K562 (cell line): ENCODE results near the gene RASGEF1C. TPM values are rescaled to one million over a fixed set of nuclear protein-coding genes. Genes with fewer than 3 reads are reported as not detected.

Experiments used
- ATAC-seq: fragments of 200-7000 bp; cut with Tn5 transposase; 3 replicates; pipeline ENCODE4 v1.9.1; 2020; ENCODE audit warnings: moderate library complexity
- BruUV-seq: library from RNA; stranded (reverse); fragments of 400-500 nt; replicated peaks from 2 replicates; lab custom pipeline; 2021; lab: Mats Ljungman, UMichigan
- CTCF ChIA-PET: fragments of 300-600 bp; formaldehyde crosslinking; extraction: SDS; loops from one replicate; lab custom pipeline; 2021; ENCODE audit warnings: low intra/inter-chr PET ratio; lab: Yijun Ruan, JAX
- POLR2A ChIA-PET: fragments of 300-600, 350-650 bp; sonication (Branson Sonifier 250); formaldehyde crosslinking; extraction: SDS; loops from one replicate; lab custom pipeline; 2021; ENCODE audit warnings: antibody characterized with exemption, inconsistent platforms; lab: Yijun Ruan, JAX
- DNase-seq, 4 experiments: peaks; one replicate each; pipeline versions ENCODE4 v3.0.0 to v3.0.0-alpha.2; 2011 to 2018; ENCODE audit warnings: low spot score in 3 of 4, mixed read lengths in 3 of 4; ENCODE audit errors: extremely low read depth in 1 of 4
- FAIRE-seq: peaks from 2 replicates; lab custom pipeline; 2011; peaks lifted over from hg19 to GRCh38; lab: Jason Lieb, UNC
- H2AFZ ChIP-seq: 2 replicates; pipeline ENCODE4 v1.6.0; 2011; ENCODE audit warnings: low read depth, low read length, control low read depth, inconsistent platforms
- H3K27ac ChIP-seq: fragments of 200-600 bp; 3 replicates; pipeline ENCODE4 v1.8.0; 2011; ENCODE audit warnings: low read depth, mild to moderate bottlenecking, control low read depth, inconsistent platforms, low read length, moderate library complexity, mixed read lengths; ENCODE audit errors: extremely low read depth
- H3K27me3 ChIP-seq, 2 experiments: fragments of 300-600 bp in 1 of 2; 2 replicates in 1 of 2; 3 replicates in 1 of 2; pipeline versions ENCODE4 v1.6.0 to v1.8.0; 2011; ENCODE audit warnings: inconsistent platforms in 2 of 2, low read length in 2 of 2, mild to moderate bottlenecking in 1 of 2, mixed read lengths in 1 of 2, moderate library complexity in 1 of 2; ENCODE audit not compliant: control insufficient read depth in 2 of 2, insufficient read depth in 2 of 2
- H3K36me3 ChIP-seq: fragments of 300-600 bp; 3 replicates; pipeline ENCODE4 v1.8.0; 2011; ENCODE audit warnings: mild to moderate bottlenecking, low read length, inconsistent platforms; ENCODE audit not compliant: control insufficient read depth, insufficient read depth
- H3K4me1 ChIP-seq, 2 experiments: fragments of 200-600 bp in 1 of 2; replicated peaks in 1 of 2; 2 replicates in 1 of 2; 3 replicates in 1 of 2; pipeline versions ENCODE4 v1.5.1 to v1.8.0; 2011; ENCODE audit warnings: inconsistent platforms in 2 of 2, low read length in 2 of 2, mild to moderate bottlenecking in 1 of 2, mixed read lengths in 1 of 2, moderate library complexity in 1 of 2; ENCODE audit not compliant: control insufficient read depth in 2 of 2, insufficient read depth in 2 of 2
- H3K4me2 ChIP-seq: 2 replicates; pipeline ENCODE4 v1.6.1; 2011; ENCODE audit warnings: low read length, control low read depth, inconsistent platforms, mixed read lengths; ENCODE audit not compliant: insufficient read depth
- H3K4me3 ChIP-seq: fragments of 200-600 bp; sonication (generic), shearing (Covaris generic); 2 replicates; pipeline ENCODE4 v1.5.1; 2016; ENCODE audit warnings: control low read depth, inconsistent platforms
- H3K79me2 ChIP-seq: fragments of 200-600 bp; 3 replicates; pipeline ENCODE4 v1.8.0; 2011; ENCODE audit warnings: low read length, inconsistent platforms; ENCODE audit not compliant: control insufficient read depth, insufficient read depth
- H3K9ac ChIP-seq, 2 experiments: 2 replicates each; pipeline versions ENCODE4 v1.6.0 to v1.6.1; 2011; ENCODE audit warnings: low read depth in 2 of 2, low read length in 2 of 2, control low read depth in 1 of 2, inconsistent platforms in 1 of 2, mild to moderate bottlenecking in 1 of 2, mixed read lengths in 1 of 2; ENCODE audit not compliant: insufficient read depth in 1 of 2
- H3K9me1 ChIP-seq: one replicate; pipeline ENCODE4 v1.6.0; 2011; ENCODE audit warnings: inconsistent platforms, mild to moderate bottlenecking, low read length, moderate library complexity; ENCODE audit not compliant: control insufficient read depth, insufficient read depth
- H3K9me3 ChIP-seq: replicated peaks from 2 replicates; pipeline ENCODE4 v1.5.1; 2011; ENCODE audit warnings: low read depth, low read length, inconsistent platforms; ENCODE audit not compliant: control insufficient read depth, insufficient read depth
- H4K20me1 ChIP-seq: replicated peaks from 2 replicates; pipeline ENCODE4 v1.6.1; 2011; ENCODE audit warnings: low read length, inconsistent platforms, mixed read lengths; ENCODE audit not compliant: control insufficient read depth, insufficient read depth
- BDP1 ChIP-seq: IDR thresholded peaks from 3 replicates; pipeline ENCODE4 v1.6.1; 2011; ENCODE audit not compliant: insufficient read length, insufficient read depth
- CBX8 ChIP-seq: fragments of 200-600 bp; sonication (generic); IDR thresholded peaks from 2 replicates; pipeline ENCODE4 v1.6.1; 2012; ENCODE audit warnings: borderline replicate concordance, mixed run types, low read depth, mild to moderate bottlenecking, moderate library complexity, mixed read lengths, low read length, control low read depth, inconsistent platforms; ENCODE audit not compliant: poor library complexity, severe bottlenecking; ENCODE audit errors: extremely low read depth
- CREM ChIP-seq: IDR thresholded peaks from 2 replicates; pipeline ENCODE4 v1.6.1; 2014; ENCODE audit warnings: antibody characterized with exemption, low read depth
- JUNB ChIP-seq: fragments of 450-650 bp; formaldehyde crosslinking; conservative IDR thresholded peaks from 2 replicates; pipeline ENCODE4 v1.4.0; 2020; ENCODE audit warnings: mild to moderate bottlenecking
- MAFG ChIP-seq: fragments of 450-650 bp; conservative IDR thresholded peaks from 2 replicates; pipeline ENCODE4 v1.6.1; 2016; ENCODE audit warnings: missing genetic modification characterization, missing compliant biosample characterization
- MTA3 ChIP-seq: fragments of 450-650 bp; formaldehyde crosslinking; IDR thresholded peaks from 2 replicates; pipeline ENCODE4 v1.6.1; 2017; ENCODE audit warnings: mild to moderate bottlenecking, borderline replicate concordance
- PRPF4 ChIP-seq: fragments of 200-400 bp; formaldehyde crosslinking; IDR thresholded peaks from one replicate; pipeline ENCODE4 v1.6.1; 2017; ENCODE audit warnings: low read length, low read depth, mild to moderate bottlenecking; ENCODE audit not compliant: insufficient read depth, poor library complexity, severe bottlenecking
- SMC3 ChIP-seq: conservative IDR thresholded peaks from 2 replicates; pipeline ENCODE4 v1.6.1; 2011; ENCODE audit warnings: low read depth, low read length, improper control_type of control experiment; ENCODE audit not compliant: insufficient read depth
- ZBTB11 ChIP-seq, 3 experiments: fragments of 200-800 bp in 1 of 3; fragments of 250-450 bp in 1 of 3; fragments of 450-650 bp in 1 of 3; sonication (Bioruptor Pico) in 1 of 3; sonication (Bioruptor generic) in 1 of 3; formaldehyde crosslinking in 1 of 3; IDR thresholded peaks; 2 replicates each; pipeline versions ENCODE4 v1.6.1 to v1.8.0; 2016 to 2022; ENCODE audit warnings: mild to moderate bottlenecking in 2 of 3, missing genetic modification characterization in 2 of 3, missing compliant biosample characterization in 1 of 3, moderate library complexity in 1 of 3
- ZNF24 ChIP-seq: fragments of 450-650 bp; IDR thresholded peaks from 2 replicates; pipeline ENCODE4 v1.6.1; 2016
- ZNF324 ChIP-seq: fragments of 250-450 bp; sonication (Bioruptor Pico); IDR thresholded peaks from 2 replicates; pipeline ENCODE4 v1.4.0; 2020; ENCODE audit warnings: mild to moderate bottlenecking
- whole genome bisulfite sequencing: fragments of 100-300 bp; shearing (Covaris generic); methylation state at CpG from one replicate; pipeline ENCODE4 v1.1.6; 2016; ENCODE audit warnings: low coverage, mixed read lengths; ENCODE audit not compliant: insufficient coverage; ENCODE audit errors: missing lambda C conversion rate; 5-methylcytosine and 5-hydroxymethylcytosine counted together
- in situ Hi-C: fragments of 300-500 bp; cut with MboI; formaldehyde crosslinking; loops from 4 replicates; pipeline ENCODE4 v1.15.0; 2018; ENCODE audit warnings: inconsistent platforms, mixed read lengths
- intact Hi-C: fragments of 100-400 bp; cut with micrococcal nuclease; formaldehyde crosslinking; loops from 2 replicates; pipeline ENCODE4 v1.14.2; 2022
- polyA plus RNA-seq, 8 experiments: library from polyadenylated mRNA; depleted of rRNA in 4 of 8; stranded (reverse) in 5 of 8; unstranded in 3 of 8; fragments of >200 nt; fragmentation: Nextera tagmentation in 2 of 8; fragmentation: Illumina TruSeq in 1 of 8; extraction: Ambion mirVana in 2 of 8; extraction: Trizol in 1 of 8; gene quantifications; 2 replicates each; pipeline versions ENCODE4 v1.2.1 to v1.2.3, GENCODE V29; 2011 to 2014; ENCODE audit warnings: inconsistent platforms in 1 of 8, missing spikeins in 1 of 8
- total RNA-seq, 7 experiments: library from RNA; depleted of rRNA in 6 of 7; stranded (reverse); fragments of >200 nt in 6 of 7; fragmentation: Illumina TruSeq in 2 of 7; extraction: Trizol in 2 of 7; gene quantifications; 2 replicates each; pipeline versions ENCODE4 v1.2.1 to v1.2.3, GENCODE V29; 2011 to 2021; ENCODE audit warnings: low replicate concordance in 1 of 7
- TF ChIP-seq, protein P1 (sequence below), 2 experiments: IDR thresholded peaks; 2 replicates each; pipeline ENCODE4 v1.6.1; 2012; ENCODE audit warnings: improper control_type of control experiment in 2 of 2, low read depth in 2 of 2, low read length in 2 of 2, borderline replicate concordance in 1 of 2

RASGEF1C gene
- total and polyA plus RNA-seq, 9 of the 15 experiments (the other 6 are each of a cell fraction or from before 2014, with no cell fraction given), result 0.04 to 1.1 (median 0.21) TPM; not detected in 4

DNA sequence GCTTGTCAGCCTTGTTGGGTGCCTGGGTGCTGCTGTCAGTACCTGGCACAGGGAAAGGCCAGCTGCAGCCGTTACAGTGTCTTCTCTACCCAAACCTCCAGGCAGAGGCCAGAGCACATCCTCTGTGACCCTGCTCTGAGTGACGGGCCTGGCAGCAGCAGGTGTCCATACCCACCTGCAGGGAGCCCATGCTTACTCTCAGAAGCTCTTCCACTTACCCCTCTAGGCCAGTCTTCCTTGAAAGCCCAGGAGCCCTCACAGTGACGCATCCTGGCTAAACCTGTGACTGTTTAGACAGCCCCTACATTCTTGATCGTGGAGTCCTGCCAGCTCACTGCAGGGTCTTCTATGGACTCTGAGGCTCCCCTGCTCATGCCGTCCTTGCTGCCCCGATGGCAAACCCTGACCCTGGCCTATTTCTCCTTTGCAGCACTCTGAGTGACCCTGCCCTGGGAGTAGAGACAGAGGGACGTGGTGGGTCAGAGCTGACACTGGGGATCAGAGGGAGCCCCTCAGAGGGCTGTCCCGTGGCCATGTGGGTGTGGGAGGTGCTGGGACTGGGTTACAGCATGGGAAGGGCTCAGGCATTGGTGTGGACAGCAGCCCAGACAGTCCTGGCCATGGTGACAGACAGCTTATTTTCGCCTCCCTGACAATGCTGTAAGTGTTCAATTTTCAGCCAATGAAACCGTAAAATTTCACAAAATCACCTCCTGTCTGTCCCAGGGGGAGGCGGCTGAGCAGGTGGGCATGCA, 69.9 kb downstream of the RASGEF1C start (continued):
- no peak for TF ChIP-seq PRPF4
- TF ChIP-seq ZBTB11 (CRISPR knock-in tag; IDR thresholded peaks at IDR 0.05), result no peak

DNA sequence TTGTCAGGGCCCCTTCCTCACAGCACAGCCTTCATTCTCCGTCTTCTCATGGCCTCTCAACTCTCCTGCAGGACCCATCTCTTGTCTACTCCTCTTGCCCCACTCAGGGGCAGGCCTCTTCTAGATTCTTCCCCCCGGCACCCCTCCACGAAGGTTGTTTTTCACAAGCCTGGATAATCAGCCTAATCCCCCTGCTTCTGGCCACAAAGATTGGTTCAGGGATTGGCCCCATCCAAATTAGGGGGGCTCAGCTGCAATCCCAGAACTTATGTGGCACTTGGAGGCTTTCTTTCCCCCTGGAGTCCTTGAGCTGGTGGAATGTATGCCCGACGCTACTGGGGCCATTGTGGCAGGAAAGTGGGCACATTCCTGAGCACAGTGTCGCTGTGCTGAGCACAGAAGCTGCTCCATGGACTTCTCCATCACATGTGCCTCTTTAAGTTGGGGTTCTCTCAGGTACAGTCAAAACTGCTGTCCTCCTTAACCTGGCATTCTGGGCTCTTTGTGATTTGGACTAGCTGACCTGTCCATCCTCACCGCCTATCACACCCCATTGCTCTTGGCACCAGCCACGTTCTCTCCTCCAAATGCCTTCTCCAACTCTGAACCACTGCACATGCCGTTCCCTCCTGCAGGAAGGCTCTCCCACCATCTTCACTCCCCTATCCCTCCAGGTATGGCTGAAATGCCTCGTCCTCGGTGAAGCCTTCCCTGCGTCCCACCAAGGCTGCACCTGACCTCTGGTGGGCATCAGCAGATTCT, 70.6 kb downstream of the RASGEF1C start:
- Histone ChIP-seq H3K4me1 (peaks cover 0 to 20% of the 10 kb centered on the region in 2 experiments; a peak in 2 of 5 replicates), H3K9me3 (peaks cover 2% of the 10 kb centered on the region; the same call in 1 of the 2 replicates), H3K9ac (no peak overlapping the region; a peak in 1 of 4 replicates), H3K36me3 (no peaks in the 10 kb centered on the region), H3K4me3 (no peak overlapping the region), H3K4me2 (no peak overlapping the region), H3K79me2 (no peaks in the 10 kb centered on the region), H4K20me1 (no peaks in the 10 kb centered on the region), H3K27ac (no peak overlapping the region), H3K9me1 (no peaks in the 10 kb centered on the region), H2AFZ (no peak overlapping the region), H3K27me3 (peaks cover 7 to 57% of the 10 kb centered on the region in 2 experiments; a peak in 4 of 5 replicates)
- POLR2A ChIA-PET, result interaction anchor here (0.6 kb wide), 3 partner anchors 29 to 1478 kb away, joined by 3 to 4 read pairs (median 3); no protein-coding TSS in a partner anchor
- CTCF ChIA-PET, result no interaction called here
- intact Hi-C loops (no loop called here), in situ Hi-C loops (no loop called here)
- FAIRE-seq (no peak), DNase-seq (no peak), ATAC-seq (no peak)
- 0% methylated on average over 12 of the region's 12 CpGs for WGBS
- no TSS peak for BruUV-seq
- TF ChIP-seq CREM, result no peak
- TF ChIP-seq JUNB (CRISPR knock-in tag), result no peak
- no peak for TF ChIP-seq ZNF24
- TF ChIP-seq MTA3, result no peak
- no peak for TF ChIP-seq MAFG (tag)
- no peak for TF ChIP-seq ZNF324 (CRISPR knock-in tag)
- TF ChIP-seq BDP1, result no peak
- TF ChIP-seq CBX8, result no peak
- no peak for TF ChIP-seq SMC3
- TF ChIP-seq, protein P1, sequence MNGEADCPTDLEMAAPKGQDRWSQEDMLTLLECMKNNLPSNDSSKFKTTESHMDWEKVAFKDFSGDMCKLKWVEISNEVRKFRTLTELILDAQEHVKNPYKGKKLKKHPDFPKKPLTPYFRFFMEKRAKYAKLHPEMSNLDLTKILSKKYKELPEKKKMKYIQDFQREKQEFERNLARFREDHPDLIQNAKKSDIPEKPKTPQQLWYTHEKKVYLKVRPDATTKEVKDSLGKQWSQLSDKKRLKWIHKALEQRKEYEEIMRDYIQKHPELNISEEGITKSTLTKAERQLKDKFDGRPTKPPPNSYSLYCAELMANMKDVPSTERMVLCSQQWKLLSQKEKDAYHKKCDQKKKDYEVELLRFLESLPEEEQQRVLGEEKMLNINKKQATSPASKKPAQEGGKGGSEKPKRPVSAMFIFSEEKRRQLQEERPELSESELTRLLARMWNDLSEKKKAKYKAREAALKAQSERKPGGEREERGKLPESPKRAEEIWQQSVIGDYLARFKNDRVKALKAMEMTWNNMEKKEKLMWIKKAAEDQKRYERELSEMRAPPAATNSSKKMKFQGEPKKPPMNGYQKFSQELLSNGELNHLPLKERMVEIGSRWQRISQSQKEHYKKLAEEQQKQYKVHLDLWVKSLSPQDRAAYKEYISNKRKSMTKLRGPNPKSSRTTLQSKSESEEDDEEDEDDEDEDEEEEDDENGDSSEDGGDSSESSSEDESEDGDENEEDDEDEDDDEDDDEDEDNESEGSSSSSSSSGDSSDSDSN (IDR thresholded peaks at IDR 0.05; ENCODE audit: borderline replicate concordance in 1 of 2, low read depth in 2 of 2, low read length in 2 of 2), result no peak
